Measurements from ENCODE around the gene NT5E. TPM values are rescaled to one million over a fixed set of nuclear protein-coding genes. Genes with fewer than 3 reads are reported as not detected.

NT5E gene
- total and polyA plus RNA-seq, 4 donors: 3.2 to 13.9 (median 8.5) TPM

- Histone ChIP-seq H3K36me3 (ENCODE audit: control insufficient read depth in 4 of 4, insufficient read depth in 4 of 4, low read length in 4 of 4) (no peaks in the 10 kb centered on the region), H3K4me3 (no peak overlapping the region), H3K27ac (ENCODE audit: low read depth in 1 of 2, low read length in 1 of 2) (peak overlapping the region in 1 of 2 donors; percentile 50), H3K9me3 (ENCODE audit: control insufficient read depth in 4 of 4, insufficient read depth in 3 of 4, low read length in 3 of 4) (peaks cover 0 to 2% (median 0%) of the 10 kb centered on the region in 4 donors), H3K27me3 (ENCODE audit: control insufficient read depth in 3 of 3, insufficient read depth in 3 of 3, low read length in 2 of 3) (no peaks in the 10 kb centered on the region), H3K4me1 (ENCODE audit: control insufficient read depth in 5 of 5, insufficient read depth in 5 of 5, low read length in 5 of 5) (peaks cover 0 to 18% (median 2%) of the 10 kb centered on the region in 5 donors), H3K9ac (ENCODE audit: insufficient read depth in 1 of 2, low read length in 2 of 2) (no peak overlapping the region)
- ATAC-seq (ENCODE audit: insufficient read depth, low FRiP score): no peak
- peak in 1 of 3 donors; percentile 29 for DNase-seq
- no peak for TF ChIP-seq CTCF (IDR thresholded peaks at IDR 0.05; ENCODE audit: control extremely low read depth, extremely low read depth)
- WGBS, 2 donors: 26 to 65% methylated on average over 4 of the region's 4 CpGs
These were observed 11.9 kb downstream of the NT5E start for GRCh38 chr6:85461798-85462170.

- peaks cover 0 to 18% (median 2%) of the 10 kb centered on the region in 5 donors for H3K4me1 ChIP-seq (ENCODE audit: control insufficient read depth in 5 of 5, insufficient read depth in 5 of 5, low read length in 5 of 5)
These were observed 12.8 kb downstream of the NT5E start for GRCh38 chr6:85462673-85463072.

GRCh38 chr6:85463621-85464259, 13.9 kb downstream of the NT5E start:
- TF ChIP-seq CTCF (IDR thresholded peaks at IDR 0.05; ENCODE audit: control extremely low read depth, extremely low read depth): no peak
- WGBS, 2 donors: 75 to 82% methylated on average over 4 of the region's 4 CpGs
- Histone ChIP-seq H3K9ac (ENCODE audit: insufficient read depth in 1 of 2, low read length in 2 of 2) (no peak overlapping the region), H3K4me3 (no peak overlapping the region), H3K9me3 (ENCODE audit: control insufficient read depth in 4 of 4, insufficient read depth in 3 of 4, low read length in 3 of 4) (peaks cover 0 to 2% (median 0%) of the 10 kb centered on the region in 4 donors), H3K27me3 (ENCODE audit: control insufficient read depth in 3 of 3, insufficient read depth in 3 of 3, low read length in 2 of 3) (no peaks in the 10 kb centered on the region), H3K27ac (ENCODE audit: low read depth in 1 of 2, low read length in 1 of 2) (no peak overlapping the region), H3K4me1 (ENCODE audit: control insufficient read depth in 5 of 5, insufficient read depth in 5 of 5, low read length in 5 of 5) (peaks cover 0 to 18% (median 2%) of the 10 kb centered on the region in 5 donors), H3K36me3 (ENCODE audit: control insufficient read depth in 4 of 4, insufficient read depth in 4 of 4, low read length in 4 of 4) (peaks cover 0 to 2% (median 0%) of the 10 kb centered on the region in 4 donors)
- ATAC-seq (ENCODE audit: insufficient read depth, low FRiP score) (no peak), DNase-seq (no peak)

More at GRCh38 chr6:85462673-85463072, 12.8 kb downstream of the NT5E start:
- no peaks in the 10 kb centered on the region for H3K27me3 ChIP-seq (ENCODE audit: control insufficient read depth in 3 of 3, insufficient read depth in 3 of 3, low read length in 2 of 3)
- peaks cover 0 to 2% (median 0%) of the 10 kb centered on the region in 4 donors for H3K9me3 ChIP-seq (ENCODE audit: control insufficient read depth in 4 of 4, insufficient read depth in 3 of 4, low read length in 3 of 4)
- no peak for TF ChIP-seq CTCF (IDR thresholded peaks at IDR 0.05; ENCODE audit: control extremely low read depth, extremely low read depth)
- DNase-seq (no peak), ATAC-seq (ENCODE audit: insufficient read depth, low FRiP score) (no peak)
- H3K36me3 ChIP-seq (ENCODE audit: control insufficient read depth in 4 of 4, insufficient read depth in 4 of 4, low read length in 4 of 4): peaks cover 0 to 2% (median 0%) of the 10 kb centered on the region in 4 donors
- no peak overlapping the region for H3K4me3 ChIP-seq
- 65 to 81% methylated on average over 2 of the region's 2 CpGs for WGBS, 2 donors
- no peak overlapping the region for H3K27ac ChIP-seq (ENCODE audit: low read depth in 1 of 2, low read length in 1 of 2)
- no peak overlapping the region for H3K9ac ChIP-seq (ENCODE audit: insufficient read depth in 1 of 2, low read length in 2 of 2)
